K562 treated with DMSO at 1 percent for 12 hours (cell line): Measurements from ENCODE around the gene NDUFS6. TPM values are rescaled to one million over a fixed set of nuclear protein-coding genes. Genes with fewer than 3 reads are reported as not detected.

ENCODE experiments used
- total RNA-seq: library from RNA; unstranded; fragments of 300-600 nt; gene quantifications from 2 replicates; pipeline ENCODE4 v1.2.3, GENCODE V29; 2022; ENCODE audit not compliant: insufficient read depth

The NDUFS6 gene
- total RNA-seq = 98.0 and 113 TPM in 2 replicates

GRCh38 chr5:1801222-1801966 lies at the start of gene NDUFS6:
Gene NDUFS6, plus strand, starts transcription at chr5:1801407. Its CDS starts 11 bp downstream, at chr5:1801418.

GRCh38 chr5:1799602-1800471 lies 1.4 kb upstream of the NDUFS6 start, which contains the start of gene MRPL36:
Gene MRPL36, minus strand, starts transcription at chr5:1799837. Its CDS starts 902 bp downstream, at chr5:1798935.

Other genes starting within 250 kb of the NDUFS6 start
- gene MRPL36, start 1.6 kb upstream of the NDUFS6 start, total RNA-seq = 44.7 and 45.2 TPM in 2 replicates
- gene IRX4, start 81.5 kb downstream of the NDUFS6 start, total RNA-seq = not detected in 2 replicates